HL-60 (cell line): ENCODE results near the gene CCDC88C.

Experiments
- CTCF ChIP-seq: IDR thresholded peaks from one replicate; pipeline ENCODE4 v1.5.1; 2011; ENCODE audit warnings: low read length, control low read depth, inconsistent platforms; ENCODE audit not compliant: insufficient read depth
- GABPA ChIP-seq: IDR thresholded peaks from 2 replicates; pipeline ENCODE4 v1.6.1; 2012; ENCODE audit warnings: low read depth
- POLR2AphosphoS5 ChIP-seq: IDR thresholded peaks from 2 replicates; pipeline ENCODE4 v1.6.1; 2012; ENCODE audit warnings: low read depth
- REST ChIP-seq: IDR thresholded peaks from 2 replicates; pipeline ENCODE4 v1.6.1; 2012; ENCODE audit warnings: low read depth; ENCODE audit not compliant: insufficient replicate concordance
- SPI1 ChIP-seq: IDR thresholded peaks from 2 replicates; pipeline ENCODE4 v1.6.1; 2012; ENCODE audit warnings: low read depth, mild to moderate bottlenecking, borderline replicate concordance

GRCh38 chr14:91300283-91300895 is 117.2 kb downstream of the CCDC88C start:
- TF ChIP-seq CTCF (no peak), POLR2AphosphoS5 (no peak), REST (no peak), GABPA (no peak), SPI1 (no peak)
